K562 (cell line): ENCODE data around the gene KBTBD2. TPM values are rescaled to one million over a fixed set of nuclear protein-coding genes. Genes with fewer than 3 reads are reported as not detected.
A peak's percentile ranks its signal among the peaks of the same experiment; 100 is the strongest.
"Not testable (repeated sequence)": the region's sequence is repeated elsewhere in the genome, so short reads cannot be mapped to it uniquely, and the experiment has no call there.

Source experiments
- ATAC-seq: fragments of 200-7000 bp; cut with Tn5 transposase; 3 replicates; pipeline ENCODE4 v1.9.1; 2020; ENCODE audit warnings: moderate library complexity
- BruUV-seq: library from RNA; stranded (reverse); fragments of 400-500 nt; replicated peaks from 2 replicates; lab custom pipeline; 2021; lab: Mats Ljungman, UMichigan
- CTCF ChIA-PET: fragments of 300-600 bp; formaldehyde crosslinking; extraction: SDS; loops from one replicate; lab custom pipeline; 2021; ENCODE audit warnings: low intra/inter-chr PET ratio; lab: Yijun Ruan, JAX
- POLR2A ChIA-PET: fragments of 300-600, 350-650 bp; sonication (Branson Sonifier 250); formaldehyde crosslinking; extraction: SDS; loops from one replicate; lab custom pipeline; 2021; ENCODE audit warnings: antibody characterized with exemption, inconsistent platforms; lab: Yijun Ruan, JAX
- DNase-seq, 4 experiments: peaks; one replicate each; pipeline versions ENCODE4 v3.0.0 to v3.0.0-alpha.2; 2011 to 2018; ENCODE audit warnings: low spot score in 3 of 4, mixed read lengths in 3 of 4; ENCODE audit errors: extremely low read depth in 1 of 4
- FAIRE-seq: peaks from 2 replicates; lab custom pipeline; 2011; peaks lifted over from hg19 to GRCh38; lab: Jason Lieb, UNC
- H2AFZ ChIP-seq: 2 replicates; pipeline ENCODE4 v1.6.0; 2011; ENCODE audit warnings: low read depth, low read length, control low read depth, inconsistent platforms
- H3K27ac ChIP-seq: fragments of 200-600 bp; 3 replicates; pipeline ENCODE4 v1.8.0; 2011; ENCODE audit warnings: low read depth, mild to moderate bottlenecking, control low read depth, inconsistent platforms, low read length, moderate library complexity, mixed read lengths; ENCODE audit errors: extremely low read depth
- H3K27me3 ChIP-seq, 2 experiments: fragments of 300-600 bp in 1 of 2; 2 replicates in 1 of 2; 3 replicates in 1 of 2; pipeline versions ENCODE4 v1.6.0 to v1.8.0; 2011; ENCODE audit warnings: inconsistent platforms in 2 of 2, low read length in 2 of 2, mild to moderate bottlenecking in 1 of 2, mixed read lengths in 1 of 2, moderate library complexity in 1 of 2; ENCODE audit not compliant: control insufficient read depth in 2 of 2, insufficient read depth in 2 of 2
- H3K36me3 ChIP-seq: fragments of 300-600 bp; 3 replicates; pipeline ENCODE4 v1.8.0; 2011; ENCODE audit warnings: mild to moderate bottlenecking, low read length, inconsistent platforms; ENCODE audit not compliant: control insufficient read depth, insufficient read depth
- H3K4me1 ChIP-seq, 2 experiments: fragments of 200-600 bp in 1 of 2; replicated peaks in 1 of 2; 2 replicates in 1 of 2; 3 replicates in 1 of 2; pipeline versions ENCODE4 v1.5.1 to v1.8.0; 2011; ENCODE audit warnings: inconsistent platforms in 2 of 2, low read length in 2 of 2, mild to moderate bottlenecking in 1 of 2, mixed read lengths in 1 of 2, moderate library complexity in 1 of 2; ENCODE audit not compliant: control insufficient read depth in 2 of 2, insufficient read depth in 2 of 2
- H3K4me2 ChIP-seq: 2 replicates; pipeline ENCODE4 v1.6.1; 2011; ENCODE audit warnings: low read length, control low read depth, inconsistent platforms, mixed read lengths; ENCODE audit not compliant: insufficient read depth
- H3K4me3 ChIP-seq: fragments of 200-600 bp; sonication (generic), shearing (Covaris generic); 2 replicates; pipeline ENCODE4 v1.5.1; 2016; ENCODE audit warnings: control low read depth, inconsistent platforms
- H3K79me2 ChIP-seq: fragments of 200-600 bp; 3 replicates; pipeline ENCODE4 v1.8.0; 2011; ENCODE audit warnings: low read length, inconsistent platforms; ENCODE audit not compliant: control insufficient read depth, insufficient read depth
- H3K9ac ChIP-seq, 2 experiments: 2 replicates each; pipeline versions ENCODE4 v1.6.0 to v1.6.1; 2011; ENCODE audit warnings: low read depth in 2 of 2, low read length in 2 of 2, control low read depth in 1 of 2, inconsistent platforms in 1 of 2, mild to moderate bottlenecking in 1 of 2, mixed read lengths in 1 of 2; ENCODE audit not compliant: insufficient read depth in 1 of 2
- H3K9me1 ChIP-seq: one replicate; pipeline ENCODE4 v1.6.0; 2011; ENCODE audit warnings: inconsistent platforms, mild to moderate bottlenecking, low read length, moderate library complexity; ENCODE audit not compliant: control insufficient read depth, insufficient read depth
- H3K9me3 ChIP-seq: replicated peaks from 2 replicates; pipeline ENCODE4 v1.5.1; 2011; ENCODE audit warnings: low read depth, low read length, inconsistent platforms; ENCODE audit not compliant: control insufficient read depth, insufficient read depth
- H4K20me1 ChIP-seq: replicated peaks from 2 replicates; pipeline ENCODE4 v1.6.1; 2011; ENCODE audit warnings: low read length, inconsistent platforms, mixed read lengths; ENCODE audit not compliant: control insufficient read depth, insufficient read depth
- ADNP ChIP-seq: fragments of 200-800 bp; sonication (Bioruptor generic); IDR thresholded peaks from 2 replicates; pipeline ENCODE4 v1.6.1; 2016; ENCODE audit warnings: missing genetic modification characterization, missing compliant biosample characterization
- ARID1B ChIP-seq: fragments of 450-650 bp; IDR thresholded peaks from 2 replicates; pipeline ENCODE4 v1.6.1; 2016; ENCODE audit warnings: antibody characterized with exemption, mild to moderate bottlenecking, inconsistent platforms
- CBFA2T2 ChIP-seq: fragments of 450-650 bp; conservative IDR thresholded peaks from 2 replicates; pipeline ENCODE4 v1.6.1; 2017; ENCODE audit warnings: mild to moderate bottlenecking
- CBFA2T3 ChIP-seq: fragments of 450-650 bp; IDR thresholded peaks from 2 replicates; pipeline ENCODE4 v1.6.1; 2017
- CTBP1 ChIP-seq: fragments of 450-650 bp; IDR thresholded peaks from 2 replicates; pipeline ENCODE4 v1.6.1; 2016; ENCODE audit warnings: borderline replicate concordance
- NCOR1 ChIP-seq: fragments of 450-650 bp; IDR thresholded peaks from 2 replicates; pipeline ENCODE4 v1.6.1; 2016; ENCODE audit warnings: mild to moderate bottlenecking, moderate library complexity
- TAL1 ChIP-seq: fragments of 450-650 bp; IDR thresholded peaks from 2 replicates; pipeline ENCODE4 v1.6.1; 2016; ENCODE audit warnings: mild to moderate bottlenecking
- TEAD4 ChIP-seq, 2 experiments: sonication (generic) in 1 of 2; formaldehyde crosslinking in 1 of 2; IDR thresholded peaks; 2 replicates each; pipeline versions ENCODE4 v1.6.1 to v1.8.0; 2012 to 2022; ENCODE audit warnings: borderline replicate concordance in 1 of 2, inconsistent platforms in 1 of 2, low read length in 1 of 2, mild to moderate bottlenecking in 1 of 2, missing genetic modification reagents in 1 of 2
- ZEB2 ChIP-seq: fragments of 450-650 bp; IDR thresholded peaks from 2 replicates; pipeline ENCODE4 v1.6.1; 2016
- WGBS: fragments of 100-300 bp; shearing (Covaris generic); methylation state at CpG from one replicate; pipeline ENCODE4 v1.1.6; 2016; ENCODE audit warnings: low coverage, mixed read lengths; ENCODE audit not compliant: insufficient coverage; ENCODE audit errors: missing lambda C conversion rate; 5-methylcytosine and 5-hydroxymethylcytosine counted together
- in situ Hi-C: fragments of 300-500 bp; cut with MboI; formaldehyde crosslinking; loops from 4 replicates; pipeline ENCODE4 v1.15.0; 2018; ENCODE audit warnings: inconsistent platforms, mixed read lengths
- intact Hi-C: fragments of 100-400 bp; cut with micrococcal nuclease; formaldehyde crosslinking; loops from 2 replicates; pipeline ENCODE4 v1.14.2; 2022
- polyA plus RNA-seq, 8 experiments: library from polyadenylated mRNA; depleted of rRNA in 4 of 8; stranded (reverse) in 5 of 8; unstranded in 3 of 8; fragments of >200 nt; fragmentation: Nextera tagmentation in 2 of 8; fragmentation: Illumina TruSeq in 1 of 8; extraction: Ambion mirVana in 2 of 8; extraction: Trizol in 1 of 8; gene quantifications; 2 replicates each; pipeline versions ENCODE4 v1.2.1 to v1.2.3, GENCODE V29; 2011 to 2014; ENCODE audit warnings: inconsistent platforms in 1 of 8, missing spikeins in 1 of 8
- total RNA-seq, 7 experiments: library from RNA; depleted of rRNA in 6 of 7; stranded (reverse); fragments of >200 nt in 6 of 7; fragmentation: Illumina TruSeq in 2 of 7; extraction: Trizol in 2 of 7; gene quantifications; 2 replicates each; pipeline versions ENCODE4 v1.2.1 to v1.2.3, GENCODE V29; 2011 to 2021; ENCODE audit warnings: low replicate concordance in 1 of 7
- TF ChIP-seq, protein P1 (sequence below): fragments of 450-650 bp; IDR thresholded peaks from 2 replicates; pipeline ENCODE4 v1.6.1; 2016; ENCODE audit warnings: low read depth, mild to moderate bottlenecking, moderate library complexity

KBTBD2 gene
- total and polyA plus RNA-seq, 9 of the 15 experiments (the other 6 are each of a cell fraction or from before 2014, with no cell fraction given), result 22.8 to 62.2 (median 30.8) TPM

- CTCF ChIA-PET, result not testable (repeated sequence)
These were observed 5.8 kb upstream of the KBTBD2 start for GRCh38 chr7:32897376-32897775.

More at GRCh38 chr7:32897376-32897775, 5.8 kb upstream of the KBTBD2 start:
- H3K27ac ChIP-seq; BruUV-seq; FAIRE-seq; POLR2A ChIA-PET; H3K79me2 ChIP-seq; H3K27me3 ChIP-seq; H3K36me3 ChIP-seq; in situ Hi-C loops; H3K9me3 ChIP-seq; DNase-seq; H3K4me3 ChIP-seq; H3K4me2 ChIP-seq; H3K9me1 ChIP-seq; H4K20me1 ChIP-seq; H3K9ac ChIP-seq; intact Hi-C loops; TF ChIP-seq TEAD4 (CRISPR knock-in tag; IDR thresholded peaks at IDR 0.05; ENCODE audit: borderline replicate concordance): not testable (repeated sequence)
- peak; percentile 5; the same call in 1 of the 3 replicates for ATAC-seq
- Histone ChIP-seq H2AFZ (0 out of 2 replicates have a peak overlapping the region, but pooled peaks have one; percentile 26), H3K4me1 (peaks cover 28 to 36% of the 10 kb centered on the region in 2 experiments)
- 24% methylated on average over 6 of the region's 6 CpGs for WGBS
- TF ChIP-seq CTBP1 (0 out of 2 replicates have a peak, but pooled peaks have one; percentile 18), CBFA2T2 (peak; percentile 47), ADNP (tag) (peak; percentile 73), NCOR1 (peak; percentile 36; the same call in 1 of the 2 replicates), TAL1 (peak; percentile 44; the same call in 1 of the 2 replicates), ZEB2 (peak; percentile 40; the same call in 1 of the 2 replicates), CBFA2T3 (peak; percentile 72), TEAD4 (IDR thresholded peaks at IDR 0.05; ENCODE audit: low read length) (0 out of 2 replicates have a peak, but pooled peaks have one; percentile 19), ARID1B (peak; percentile 36; the same call in 1 of the 2 replicates)
- TF ChIP-seq, protein P1, sequence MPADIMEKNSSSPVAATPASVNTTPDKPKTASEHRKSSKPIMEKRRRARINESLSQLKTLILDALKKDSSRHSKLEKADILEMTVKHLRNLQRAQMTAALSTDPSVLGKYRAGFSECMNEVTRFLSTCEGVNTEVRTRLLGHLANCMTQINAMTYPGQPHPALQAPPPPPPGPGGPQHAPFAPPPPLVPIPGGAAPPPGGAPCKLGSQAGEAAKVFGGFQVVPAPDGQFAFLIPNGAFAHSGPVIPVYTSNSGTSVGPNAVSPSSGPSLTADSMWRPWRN, result 0 out of 2 replicates have a peak, but pooled peaks have one; percentile 7
